ENCODE data around the gene EPN2.

DNA sequence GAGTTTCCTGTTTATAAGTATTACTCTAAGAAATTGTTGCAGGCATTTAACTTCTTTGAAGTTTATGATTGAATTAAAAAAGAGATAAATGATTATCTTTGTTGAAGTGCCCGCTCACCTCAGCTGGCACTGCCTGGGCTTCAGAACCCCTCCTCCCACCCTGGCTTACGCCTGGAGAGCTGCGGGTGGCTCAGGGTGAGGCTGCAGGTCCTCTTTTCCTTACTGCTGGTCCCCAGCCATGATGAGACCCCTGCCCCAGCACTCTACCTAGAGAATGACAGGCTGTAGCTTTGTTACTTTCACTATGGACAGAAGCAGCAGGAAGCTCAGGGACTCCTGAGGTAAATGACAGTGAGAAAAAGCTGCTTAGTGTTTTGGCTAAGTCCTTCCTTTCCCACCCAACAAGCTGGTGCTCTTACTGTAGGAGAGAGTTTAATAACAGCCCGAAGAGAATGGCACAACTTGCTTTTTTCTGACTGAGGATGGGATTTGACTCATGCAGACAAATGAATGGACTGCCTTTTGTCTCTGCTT lies 62.1 kb downstream of the EPN2 start:
- TF ChIP-seq, protein P1, sequence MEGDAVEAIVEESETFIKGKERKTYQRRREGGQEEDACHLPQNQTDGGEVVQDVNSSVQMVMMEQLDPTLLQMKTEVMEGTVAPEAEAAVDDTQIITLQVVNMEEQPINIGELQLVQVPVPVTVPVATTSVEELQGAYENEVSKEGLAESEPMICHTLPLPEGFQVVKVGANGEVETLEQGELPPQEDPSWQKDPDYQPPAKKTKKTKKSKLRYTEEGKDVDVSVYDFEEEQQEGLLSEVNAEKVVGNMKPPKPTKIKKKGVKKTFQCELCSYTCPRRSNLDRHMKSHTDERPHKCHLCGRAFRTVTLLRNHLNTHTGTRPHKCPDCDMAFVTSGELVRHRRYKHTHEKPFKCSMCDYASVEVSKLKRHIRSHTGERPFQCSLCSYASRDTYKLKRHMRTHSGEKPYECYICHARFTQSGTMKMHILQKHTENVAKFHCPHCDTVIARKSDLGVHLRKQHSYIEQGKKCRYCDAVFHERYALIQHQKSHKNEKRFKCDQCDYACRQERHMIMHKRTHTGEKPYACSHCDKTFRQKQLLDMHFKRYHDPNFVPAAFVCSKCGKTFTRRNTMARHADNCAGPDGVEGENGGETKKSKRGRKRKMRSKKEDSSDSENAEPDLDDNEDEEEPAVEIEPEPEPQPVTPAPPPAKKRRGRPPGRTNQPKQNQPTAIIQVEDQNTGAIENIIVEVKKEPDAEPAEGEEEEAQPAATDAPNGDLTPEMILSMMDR (IDR thresholded peaks at IDR 0.05 in 4 of 5, conservative IDR thresholded peaks at IDR 0.05 in 1 of 5), result no peak
- TF ChIP-seq POLR2A (IDR thresholded peaks at IDR 0.05), result no peak
